Colon (tissue), 2 donors: ENCODE data around the gene MIPEP.
"Not testable (repeated sequence)": the region's sequence is repeated elsewhere in the genome, so short reads cannot be mapped to it uniquely, and the experiment has no call there.

Experiments
- FAIRE-seq: peaks from 2 replicates; lab custom pipeline; 2012; peaks lifted over from hg19 to GRCh38; lab: Jason Lieb, UNC
- donor health status: control.
- donor health status: control.

MIPEP gene

DNA sequence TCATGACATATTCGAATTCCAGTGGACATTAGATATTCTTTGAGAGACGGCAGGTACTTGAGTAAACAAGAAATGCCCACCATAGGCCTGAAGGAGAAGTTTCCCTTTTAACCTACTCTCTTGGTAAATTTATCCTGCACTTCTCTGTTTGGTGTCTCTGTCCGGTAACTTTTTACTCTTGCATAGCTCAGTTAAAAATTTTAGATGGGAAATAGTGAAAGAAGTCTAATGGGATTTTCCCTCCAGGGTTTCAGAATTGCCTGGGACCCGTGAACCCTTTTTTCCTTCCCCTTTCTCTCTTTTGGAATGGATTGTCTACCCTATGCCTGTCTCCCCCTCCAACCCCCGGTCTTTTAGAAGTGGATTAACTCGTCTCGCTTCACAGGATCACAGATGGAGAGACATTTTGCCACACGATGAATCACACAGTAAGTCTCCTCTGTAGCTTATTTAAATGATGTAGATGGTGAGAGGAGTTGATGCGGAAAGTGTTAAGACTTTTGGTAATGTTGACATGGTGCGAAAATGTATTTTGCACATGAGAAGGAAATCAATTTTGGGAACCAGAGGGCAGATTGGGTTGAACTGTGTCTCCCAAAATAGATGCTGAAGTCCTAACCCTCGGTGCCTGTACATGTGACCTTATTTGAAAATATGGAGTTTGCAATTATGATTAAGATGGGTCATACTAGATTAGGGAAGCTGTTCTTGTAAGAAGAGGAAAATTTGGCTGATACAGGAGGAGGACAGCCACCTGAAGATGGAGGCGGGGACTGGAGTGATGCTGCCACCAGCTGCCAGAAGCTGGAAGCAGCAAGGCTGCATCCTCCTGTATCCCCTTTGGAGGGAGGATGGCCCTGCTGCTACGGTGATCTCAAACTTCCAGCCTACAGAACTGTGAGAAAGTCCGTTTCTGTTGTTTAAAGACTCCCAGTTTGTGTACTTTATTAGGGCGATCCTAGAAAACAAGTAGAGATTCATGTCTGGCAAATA, 711 bp upstream of the MIPEP start:
- FAIRE-seq: no peak

DNA sequence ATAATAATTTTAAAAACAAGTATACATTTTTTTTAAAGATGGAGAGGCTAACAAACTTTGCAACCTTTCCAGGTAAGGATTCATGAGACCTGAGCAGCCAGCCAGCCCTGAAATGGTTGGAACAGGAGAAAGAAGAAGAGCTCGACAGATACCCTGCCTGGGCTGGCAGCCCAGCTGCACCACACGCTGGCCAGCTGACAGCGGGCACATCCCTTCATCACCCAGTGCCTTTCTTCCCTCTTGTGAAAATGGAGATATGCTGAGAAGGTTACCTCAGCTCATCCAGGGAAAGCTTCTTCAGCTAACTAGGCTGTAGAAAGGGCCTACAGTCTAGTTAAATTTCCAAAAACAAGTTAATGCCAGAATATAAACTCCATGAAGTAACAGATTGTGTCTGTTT, 4.8 kb downstream of the MIPEP start:
- not testable (repeated sequence) for FAIRE-seq

DNA sequence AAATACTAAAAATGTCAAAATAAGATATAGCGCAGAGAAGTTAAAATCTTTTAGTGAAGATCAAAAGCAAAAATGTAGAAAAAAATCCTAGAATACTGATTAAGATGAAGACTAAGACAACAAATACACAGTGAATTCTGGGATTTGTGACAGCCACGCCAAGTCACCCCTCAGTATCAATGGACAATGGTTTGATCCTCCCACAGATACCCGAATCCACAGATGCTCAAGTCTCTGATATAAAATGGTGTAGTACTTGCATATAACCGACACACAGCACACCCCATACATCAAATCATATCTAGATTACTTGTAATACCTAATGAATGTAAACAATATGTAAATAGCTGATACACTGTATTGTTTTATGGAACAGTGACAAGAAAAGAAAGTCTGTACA, 5.9 kb downstream of the MIPEP start:
- FAIRE-seq: no peak

DNA sequence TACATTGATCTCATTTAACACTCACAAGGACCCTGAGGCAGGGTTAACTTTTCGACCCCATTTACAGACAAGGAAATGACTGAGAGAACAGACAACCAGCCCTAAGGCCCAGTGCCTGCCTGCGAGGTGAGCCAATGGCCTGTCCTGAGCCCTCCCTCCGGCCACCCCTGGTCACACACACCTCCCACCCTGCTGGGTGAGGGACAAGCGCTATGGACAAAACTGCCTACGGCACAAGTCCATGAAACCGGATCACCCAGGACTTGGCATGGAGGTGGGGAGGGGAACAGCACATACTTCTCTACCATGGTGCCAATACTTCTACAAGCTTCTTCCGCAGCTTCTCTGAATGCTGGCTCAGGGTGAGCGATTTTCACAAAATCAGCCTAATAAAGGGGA, 7.8 kb downstream of the MIPEP start:
- FAIRE-seq: not testable (repeated sequence)

DNA sequence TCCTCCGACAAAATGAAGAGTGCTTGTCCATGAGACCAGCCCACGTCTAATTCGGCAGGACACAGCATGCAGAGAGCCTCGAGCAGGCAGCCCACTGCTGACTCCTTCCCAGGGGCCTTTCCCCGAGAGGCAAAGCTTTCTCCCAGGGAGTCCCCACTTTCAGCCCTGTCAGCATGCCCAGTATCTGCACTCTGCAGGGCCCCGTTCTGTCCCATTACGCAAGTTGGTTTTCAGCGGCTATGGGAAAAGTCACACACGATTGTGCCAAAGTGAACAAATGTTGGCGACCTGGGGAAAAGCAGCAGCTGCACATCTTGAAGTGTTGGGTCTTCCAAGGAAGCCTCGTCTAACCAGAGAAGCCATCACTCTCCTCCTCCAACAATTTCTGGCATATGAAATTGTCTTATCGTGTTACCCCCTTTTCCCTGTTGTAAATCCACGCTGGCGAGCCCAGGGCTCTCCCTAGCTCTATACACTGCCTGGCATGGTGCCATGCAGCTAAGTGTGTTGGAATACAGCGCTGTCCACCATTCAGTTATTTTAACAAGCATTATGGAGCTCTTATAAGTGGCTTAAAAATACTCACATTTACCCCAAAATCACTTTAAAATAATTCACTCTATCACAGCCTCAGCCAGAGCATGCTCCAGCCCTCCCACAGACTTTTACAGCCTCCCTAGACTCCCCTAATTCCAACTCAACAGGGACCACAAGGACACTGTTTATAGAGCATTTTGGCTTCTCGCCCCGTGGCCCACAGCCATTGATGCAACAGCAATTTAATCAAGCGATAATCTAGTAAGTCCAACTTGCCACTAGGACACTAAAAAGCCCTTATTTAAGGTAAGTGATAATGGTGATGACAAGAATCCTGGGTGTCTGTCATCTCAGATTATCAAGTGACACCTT, 8.5 kb downstream of the MIPEP start:
- FAIRE-seq: not testable (repeated sequence)

DNA sequence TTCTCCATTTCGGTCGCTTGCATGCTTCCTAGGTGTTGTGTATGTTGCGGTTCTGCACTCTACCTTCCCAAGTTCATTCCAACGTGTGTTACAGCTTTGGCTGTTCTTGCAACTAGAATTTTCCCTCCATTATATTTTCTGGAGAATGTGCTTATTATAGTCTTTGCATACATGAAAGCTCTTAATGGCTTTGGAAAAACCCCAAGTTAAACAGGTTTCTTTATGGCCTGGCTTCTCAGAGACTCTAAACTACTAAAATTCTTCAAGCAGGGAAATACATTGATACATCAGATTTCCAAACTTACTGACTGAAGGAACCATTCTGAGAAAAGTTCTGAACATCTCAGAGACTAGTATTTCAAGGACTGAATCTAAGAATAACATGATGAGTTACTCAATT, 11.9 kb downstream of the MIPEP start:
- no peak for FAIRE-seq

DNA sequence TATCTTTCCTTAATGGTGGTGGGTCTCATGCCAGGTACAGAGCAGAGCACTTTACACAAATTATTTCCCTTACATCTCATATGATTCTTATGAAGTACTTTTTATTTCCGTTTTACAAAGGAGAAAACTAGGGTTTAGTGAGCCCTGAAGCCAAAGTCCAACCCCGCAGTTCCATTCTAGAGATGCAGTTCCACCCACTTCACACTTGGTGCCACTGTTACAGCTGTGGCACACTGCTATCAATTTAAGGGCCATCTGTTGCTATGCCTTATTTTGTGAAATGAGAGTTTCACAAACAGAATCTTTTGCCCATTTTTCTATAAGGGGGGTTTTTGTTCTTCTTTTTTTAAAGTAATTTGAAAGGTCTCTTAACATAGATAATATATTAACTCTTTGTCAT, 12.9 kb downstream of the MIPEP start:
- no peak for FAIRE-seq

DNA sequence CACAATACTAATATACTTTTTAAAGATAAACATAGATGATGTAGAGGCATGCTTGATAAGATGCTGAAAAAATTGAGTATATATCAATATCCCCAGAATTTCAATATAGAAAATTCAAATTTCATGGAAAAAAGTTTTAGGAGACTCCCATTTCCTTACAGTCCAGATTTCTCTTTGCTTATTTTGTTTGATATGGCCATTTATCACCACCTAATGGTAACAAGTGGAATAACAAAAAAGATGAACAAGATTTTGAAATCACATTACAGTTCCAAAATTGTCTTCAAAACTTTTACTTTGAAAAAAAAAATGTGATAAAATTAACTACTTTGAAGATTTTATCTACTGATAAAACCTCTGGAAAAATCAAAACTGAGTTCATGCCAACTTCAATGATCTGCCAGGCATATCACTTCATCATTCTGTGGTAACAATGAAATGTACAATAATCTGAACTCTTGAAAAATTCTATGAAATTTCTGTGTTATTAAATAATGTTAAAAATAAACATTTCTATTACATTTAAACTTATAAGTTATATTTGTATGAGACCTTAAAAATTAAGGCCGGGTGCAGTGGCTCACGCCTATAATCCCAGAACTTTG, 17.5 kb downstream of the MIPEP start:
- peak; percentile 18 for FAIRE-seq

DNA sequence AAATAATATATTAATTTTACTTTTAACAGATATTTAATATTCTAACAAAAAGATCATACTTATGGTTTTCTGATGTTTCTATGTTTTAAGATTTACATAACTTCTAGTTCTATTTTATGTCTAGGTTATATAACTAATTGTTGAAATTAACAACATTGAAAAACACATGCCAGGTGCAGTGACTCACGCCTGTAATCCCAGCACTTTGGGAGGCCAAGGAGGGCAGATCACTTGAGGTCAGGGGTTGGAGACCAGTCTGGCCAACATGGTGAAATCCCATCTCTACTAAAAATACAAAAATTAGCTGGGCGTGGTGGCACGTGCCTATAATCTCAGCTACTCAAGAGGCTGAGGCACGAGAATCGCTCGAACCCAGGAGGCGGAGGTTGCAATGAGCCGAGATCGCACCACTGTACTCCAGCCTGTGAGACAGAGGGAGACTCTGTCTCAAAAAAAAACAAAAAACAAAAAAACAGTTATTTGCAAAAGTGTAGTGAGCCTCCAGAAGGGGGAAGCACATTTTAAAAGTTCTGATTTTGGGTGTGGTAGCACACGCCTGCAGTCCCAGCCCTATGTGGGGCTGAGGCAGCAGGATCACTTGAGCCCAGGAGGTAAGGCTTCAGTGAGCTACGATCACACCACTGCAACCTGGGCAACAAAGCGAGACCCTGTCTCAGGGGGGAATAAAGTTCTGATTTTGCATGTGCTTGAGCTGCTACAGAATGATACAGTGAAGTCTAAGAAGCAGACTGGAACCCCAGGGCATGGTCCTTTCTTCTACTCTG, 18.7 kb downstream of the MIPEP start:
- peak; percentile 64 for FAIRE-seq

DNA sequence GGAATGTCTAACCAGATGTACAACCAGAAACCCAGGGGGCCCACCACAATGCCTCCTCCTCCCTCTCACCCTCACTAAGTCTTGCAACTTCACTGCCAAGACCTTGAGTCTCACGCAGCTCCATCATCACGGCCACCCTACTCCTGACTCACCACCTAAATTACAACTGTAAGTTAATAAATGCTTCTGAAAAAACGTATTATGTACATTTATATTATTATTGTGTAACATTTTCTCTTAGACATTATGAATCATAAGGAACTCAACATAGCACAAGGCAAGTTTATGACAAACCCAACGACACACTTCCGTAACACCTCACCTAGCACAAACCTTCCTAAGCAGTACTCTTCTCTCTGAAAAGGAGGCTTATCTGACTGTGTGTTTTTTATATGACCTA, 20.7 kb downstream of the MIPEP start:
- no peak for FAIRE-seq

DNA sequence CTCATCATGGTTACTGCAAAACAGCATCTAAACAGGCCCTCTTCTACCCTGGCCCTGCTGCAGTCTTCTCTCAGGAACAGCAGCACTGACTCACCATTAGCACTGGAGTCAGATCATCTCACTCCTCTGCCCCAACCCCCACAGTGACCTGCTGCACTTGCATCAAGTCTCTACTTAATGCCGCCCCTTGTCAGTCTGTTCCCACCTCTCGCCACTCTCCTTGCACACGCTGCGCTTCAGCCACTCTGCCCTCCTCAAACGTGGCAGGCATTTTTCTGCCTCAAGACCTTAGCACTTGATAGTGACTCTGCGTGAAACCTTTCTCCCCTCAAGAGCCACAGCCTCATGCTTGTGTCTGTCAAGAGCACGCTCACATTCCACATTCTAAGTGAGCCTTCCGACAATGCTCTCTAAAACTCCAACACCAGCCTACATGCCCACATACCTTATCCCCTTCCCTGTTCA, 22.1 kb downstream of the MIPEP start:
- no peak for FAIRE-seq

DNA sequence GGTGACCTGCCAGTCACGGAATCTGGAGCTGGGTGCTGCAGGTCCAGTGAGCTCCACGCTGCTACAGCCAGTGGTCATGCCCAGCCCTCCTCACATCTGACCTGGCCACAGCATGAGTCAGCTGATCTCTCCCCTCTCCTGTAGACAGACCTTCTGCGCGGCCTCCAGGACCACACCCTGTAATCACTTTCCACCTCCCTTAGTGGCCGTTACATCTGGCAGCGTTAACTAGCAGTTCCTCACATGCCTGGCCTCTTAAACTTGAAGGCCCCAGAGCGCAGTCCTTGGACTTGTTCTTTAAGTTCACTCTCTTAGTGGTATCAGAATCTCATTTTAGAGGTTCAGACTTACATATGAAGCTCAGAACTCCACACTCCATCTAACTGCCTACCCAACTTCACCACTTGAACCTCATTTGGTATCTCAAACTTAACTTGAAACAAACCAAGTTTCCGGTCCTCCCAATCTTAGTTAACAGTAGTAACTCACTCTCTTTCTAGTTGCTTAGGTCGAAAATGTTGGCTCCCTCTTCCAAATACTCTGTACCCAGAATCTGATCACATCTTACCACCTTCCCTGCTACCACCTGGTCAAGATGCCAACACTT, 22.7 kb downstream of the MIPEP start:
- no peak for FAIRE-seq

DNA sequence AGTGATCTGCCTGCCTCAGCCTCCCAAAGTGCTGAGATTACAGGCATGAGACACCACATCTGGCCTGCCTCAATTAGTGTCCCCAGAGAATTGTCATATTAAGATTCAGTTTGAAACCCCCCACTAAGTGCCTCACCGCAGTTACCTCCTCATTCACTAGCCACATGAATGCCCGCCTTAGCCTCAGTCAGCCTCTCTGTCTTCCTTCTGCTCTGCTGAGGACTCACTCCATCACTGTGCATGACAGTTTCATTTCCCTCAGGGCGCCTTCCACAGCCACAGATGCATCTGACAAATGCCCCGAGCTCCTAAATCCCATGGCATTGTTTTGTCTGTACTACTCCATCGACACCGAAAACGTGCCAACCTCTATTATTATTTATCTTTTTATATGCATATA, 23.3 kb downstream of the MIPEP start:
- no peak for FAIRE-seq

DNA sequence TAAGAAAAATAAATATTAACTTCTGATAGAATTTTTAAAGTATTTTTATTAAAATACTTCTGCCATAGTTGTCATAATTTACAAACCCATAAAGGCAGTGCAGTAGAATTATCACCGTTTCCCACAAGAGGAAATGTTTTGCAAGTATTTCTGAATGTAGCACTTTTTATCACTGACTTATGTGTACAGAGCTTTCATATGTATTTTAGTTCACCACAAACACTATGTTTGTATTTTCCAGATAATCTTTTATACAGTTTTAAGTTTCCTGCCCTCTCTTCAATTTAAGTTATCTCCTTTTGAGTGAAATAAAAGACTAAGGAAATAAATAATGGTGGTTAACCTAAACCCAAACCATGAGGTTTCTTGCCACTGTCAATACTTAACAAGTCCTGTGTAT, 24.2 kb downstream of the MIPEP start:
- no peak for FAIRE-seq

DNA sequence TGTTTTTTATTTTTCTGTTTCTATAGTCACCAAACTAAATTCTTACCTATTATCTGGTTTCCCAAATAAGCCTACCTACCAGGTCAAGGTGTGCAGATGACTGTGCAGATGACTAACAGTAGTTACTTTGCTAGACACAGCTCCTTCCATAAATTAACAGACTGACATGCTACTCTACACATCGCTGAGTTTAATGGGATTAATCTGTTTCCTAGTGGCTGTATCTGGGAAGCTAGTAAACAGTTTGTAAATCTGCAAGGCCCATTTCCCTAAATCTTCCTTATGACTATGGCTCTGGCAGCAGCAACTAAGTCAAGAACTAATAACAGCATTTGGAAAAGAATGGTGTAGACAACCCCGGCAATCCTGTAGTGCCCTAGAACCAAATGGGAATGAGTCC, 27.9 kb downstream of the MIPEP start:
- FAIRE-seq: no peak

DNA sequence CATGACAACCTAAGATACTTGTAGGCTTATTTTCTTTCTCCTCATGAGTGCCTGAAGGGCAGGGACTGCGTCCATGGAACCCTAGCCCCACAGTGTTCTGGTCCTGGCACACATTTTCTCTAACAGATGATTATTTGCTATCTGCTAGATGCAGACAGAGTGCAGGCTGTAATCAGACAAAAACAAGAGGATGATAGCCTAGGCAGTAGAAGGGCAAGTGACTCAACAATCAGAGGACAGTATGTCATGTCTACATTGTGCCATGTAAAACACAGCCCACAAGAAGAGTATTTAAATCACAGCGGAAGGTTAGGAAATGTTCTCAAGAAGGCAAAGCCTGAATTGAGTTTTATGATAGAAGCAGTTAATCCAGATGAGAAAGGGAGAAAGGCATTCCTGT, 29.3 kb downstream of the MIPEP start:
- FAIRE-seq: no peak

DNA sequence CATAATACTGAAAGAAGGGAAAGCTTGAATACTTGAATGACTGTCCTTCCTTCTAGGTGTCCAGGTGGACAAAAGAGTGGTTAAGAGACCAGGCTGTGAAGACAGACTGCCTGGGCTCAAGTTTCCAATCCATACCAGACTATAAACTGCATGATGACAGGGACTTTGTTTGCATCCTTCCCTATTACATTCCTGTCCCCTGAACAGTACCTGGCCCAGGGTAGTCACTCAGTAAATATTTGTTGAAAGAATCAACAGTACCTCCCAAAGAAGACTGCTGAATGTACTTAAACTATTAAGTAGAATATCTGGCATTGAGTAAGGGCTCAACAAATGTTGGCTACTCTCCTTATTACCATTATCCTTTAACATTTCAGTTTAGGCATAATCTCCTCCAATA, 29.7 kb downstream of the MIPEP start:
- FAIRE-seq: no peak

DNA sequence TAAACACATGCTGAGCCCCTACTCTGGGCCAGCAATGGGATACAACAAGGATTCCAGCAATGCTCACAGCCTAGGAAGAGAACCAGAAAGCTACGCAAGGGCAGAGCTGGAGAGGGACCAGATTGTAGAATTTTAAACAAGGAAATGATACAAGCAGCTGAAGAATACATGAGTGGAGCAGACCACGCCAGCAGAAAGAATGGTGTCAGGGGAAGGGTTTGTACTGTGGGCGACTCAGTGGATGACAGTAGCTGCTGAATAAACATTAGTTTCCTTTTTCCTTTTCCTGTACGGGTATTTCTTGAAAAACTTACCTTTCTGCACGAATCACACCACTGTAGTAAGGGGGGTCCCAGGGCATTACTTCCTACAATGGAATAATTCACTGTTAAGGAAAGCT, 30.7 kb downstream of the MIPEP start:
- FAIRE-seq: no peak

DNA sequence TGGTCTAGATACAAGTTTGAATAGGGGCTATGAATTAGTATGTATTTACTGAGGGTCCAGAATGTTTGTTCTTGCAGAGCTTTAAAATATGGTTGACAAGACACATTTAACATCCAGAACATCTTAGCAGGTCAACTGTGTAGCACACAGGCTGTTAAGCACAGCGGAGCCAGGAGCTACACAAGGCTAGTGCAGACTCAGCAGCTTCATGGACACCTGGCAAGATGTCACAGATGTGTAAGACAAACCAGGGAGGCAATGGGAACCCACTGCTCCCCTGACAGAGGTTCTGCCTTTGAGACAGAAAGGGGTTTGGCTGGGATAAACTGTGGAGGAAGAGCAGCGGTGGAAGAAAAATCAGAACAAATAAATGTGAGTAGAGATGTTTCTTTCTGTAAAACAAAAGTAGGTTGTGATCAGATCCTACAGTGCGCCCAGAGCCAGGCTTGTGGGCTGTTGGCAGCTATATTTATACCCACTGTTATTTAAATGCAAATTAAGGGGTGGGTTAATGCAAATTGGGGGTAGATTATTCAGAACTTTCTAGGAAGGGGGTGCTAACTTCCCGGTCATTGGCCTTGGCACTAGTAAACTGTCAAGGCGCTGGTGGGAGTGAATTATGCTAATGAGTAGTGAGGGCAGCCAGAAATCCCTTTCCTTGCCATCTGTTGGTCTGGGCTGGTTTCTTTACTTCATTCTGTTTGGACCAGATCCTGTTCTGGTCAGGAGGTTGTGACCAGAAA, 33.0 kb downstream of the MIPEP start:
- no peak for FAIRE-seq

DNA sequence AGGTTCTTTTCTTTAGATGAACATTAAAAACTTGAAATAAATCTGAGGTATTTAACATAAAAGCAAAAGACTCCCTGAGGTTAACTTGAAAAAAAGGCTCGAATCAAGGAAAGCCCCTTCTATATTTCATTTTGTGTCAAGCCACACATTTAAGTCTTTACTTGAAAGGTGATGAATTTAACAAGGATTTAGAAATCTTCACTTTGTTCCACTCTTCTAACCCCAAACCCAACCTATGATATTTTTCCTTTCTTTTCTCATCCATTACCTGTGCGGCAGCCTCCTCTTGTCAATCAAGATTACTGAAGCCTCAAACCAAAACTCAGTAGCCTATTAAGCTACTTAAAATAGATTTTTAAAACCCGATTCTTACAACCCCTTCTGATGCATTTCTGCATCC, 33.8 kb downstream of the MIPEP start:
- no peak for FAIRE-seq

DNA sequence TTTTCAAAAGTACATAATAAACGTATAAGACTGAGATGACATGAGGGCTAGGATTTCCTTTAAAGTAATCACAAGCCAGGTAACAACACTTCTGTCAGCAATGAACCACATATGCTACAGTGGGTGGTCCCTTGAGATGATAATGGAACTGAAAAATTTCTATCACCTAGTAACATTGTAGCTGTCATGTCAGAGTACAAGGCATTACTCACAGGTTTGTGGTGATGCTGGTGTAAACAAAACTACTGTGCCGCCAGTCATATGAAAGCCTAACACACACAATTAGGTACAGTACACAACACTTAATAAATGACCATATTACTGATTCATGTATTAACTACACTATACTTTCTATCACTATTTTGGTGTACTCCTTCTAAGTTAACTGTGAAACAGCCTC, 36.8 kb downstream of the MIPEP start:
- FAIRE-seq: no peak
